T-helper 1 cell treated with Interleukin-12 subunit alpha and Interleukin-12 subunit beta and Interleukin-4 antibody, amounts not matched to agents 30 ng/mL and 1 ng/mL, for 36 hours (primary cell): ENCODE measurements around the gene STIM2. TPM values are rescaled to one million over a fixed set of nuclear protein-coding genes. Genes with fewer than 3 reads are reported as not detected.

Experiments used
- intact Hi-C: fragments of 100-400 bp; cut with micrococcal nuclease; formaldehyde crosslinking; loops from one replicate; pipeline ENCODE4 v1.15.1; 2024
- total RNA-seq: library from RNA; stranded (reverse); gene quantifications from 2 replicates; pipeline ENCODE4 v1.2.3, GENCODE V29; 2022

STIM2 gene
- total RNA-seq, 1 donor from 2014 or later, result 56.7 TPM

DNA sequence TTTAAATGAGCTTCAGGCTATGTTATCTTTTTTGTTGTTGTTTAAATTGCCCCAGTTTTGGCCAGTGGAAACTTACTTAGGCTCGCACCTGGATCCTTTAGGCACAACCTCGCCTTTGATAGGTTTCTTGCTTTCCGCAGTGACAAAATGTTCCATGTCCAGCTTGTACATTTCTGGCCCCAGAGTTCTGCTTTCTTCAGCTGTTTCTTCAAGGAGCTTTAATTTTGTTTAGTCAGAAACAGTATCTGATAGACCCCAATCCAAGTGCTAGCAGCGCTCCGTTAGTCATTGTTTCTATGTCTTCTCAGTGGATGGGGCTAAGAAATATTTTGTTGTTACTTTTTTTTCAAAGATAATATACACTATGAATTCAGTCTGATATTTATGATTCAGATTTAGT, 82.8 kb downstream of the STIM2 start:
- intact Hi-C loops, result no loop called here

- intact Hi-C loops, result no loop called here
Observed at GRCh38 chr4:26945794-26946193, 85.2 kb downstream of the STIM2 start.

DNA sequence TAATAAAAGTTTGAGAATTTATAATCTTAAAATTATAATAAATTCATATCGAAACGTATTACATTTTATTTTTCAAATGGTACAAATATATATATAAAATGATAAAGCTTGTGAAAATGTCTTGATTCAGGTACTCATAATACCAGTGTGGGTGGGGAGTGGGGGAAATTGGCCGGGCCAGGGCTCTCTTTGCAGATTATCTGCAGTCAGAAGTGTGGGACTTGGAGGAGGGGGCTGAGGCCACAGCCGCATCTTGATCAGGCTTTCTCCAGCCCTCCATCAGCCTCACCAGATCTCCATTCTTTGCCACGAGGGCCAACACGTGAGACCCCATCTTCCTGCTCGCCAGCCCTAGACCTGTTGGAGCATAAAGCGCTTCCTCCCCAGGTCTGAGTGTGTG, 86.7 kb downstream of the STIM2 start:
- intact Hi-C loops, result no loop called here

DNA sequence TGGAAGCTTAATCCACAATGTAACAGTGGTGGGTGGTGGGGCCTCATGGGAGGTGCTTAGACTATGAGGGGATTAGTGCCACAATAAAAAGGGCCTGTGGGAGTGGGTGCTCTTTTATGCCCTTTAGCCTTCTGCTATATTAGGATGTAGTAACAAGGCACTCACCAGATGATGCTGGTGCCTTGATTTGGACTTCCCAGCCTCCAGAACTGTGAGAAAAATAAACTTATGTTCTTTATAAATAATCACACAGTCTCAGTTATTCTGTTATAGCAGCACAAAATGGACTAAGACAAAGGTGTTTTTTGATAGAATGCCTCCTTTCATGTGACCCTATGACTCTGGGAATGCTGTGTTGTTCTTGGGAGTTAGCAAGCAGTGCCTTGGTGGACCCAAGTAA, 89.8 kb downstream of the STIM2 start:
- intact Hi-C loops, result no loop called here

- intact Hi-C loops, result no loop called here
Observed at GRCh38 chr4:26952891-26953290, 92.2 kb downstream of the STIM2 start.

GRCh38 chr4:26953366-26953765, 92.7 kb downstream of the STIM2 start:
- intact Hi-C loops, result no loop called here

DNA sequence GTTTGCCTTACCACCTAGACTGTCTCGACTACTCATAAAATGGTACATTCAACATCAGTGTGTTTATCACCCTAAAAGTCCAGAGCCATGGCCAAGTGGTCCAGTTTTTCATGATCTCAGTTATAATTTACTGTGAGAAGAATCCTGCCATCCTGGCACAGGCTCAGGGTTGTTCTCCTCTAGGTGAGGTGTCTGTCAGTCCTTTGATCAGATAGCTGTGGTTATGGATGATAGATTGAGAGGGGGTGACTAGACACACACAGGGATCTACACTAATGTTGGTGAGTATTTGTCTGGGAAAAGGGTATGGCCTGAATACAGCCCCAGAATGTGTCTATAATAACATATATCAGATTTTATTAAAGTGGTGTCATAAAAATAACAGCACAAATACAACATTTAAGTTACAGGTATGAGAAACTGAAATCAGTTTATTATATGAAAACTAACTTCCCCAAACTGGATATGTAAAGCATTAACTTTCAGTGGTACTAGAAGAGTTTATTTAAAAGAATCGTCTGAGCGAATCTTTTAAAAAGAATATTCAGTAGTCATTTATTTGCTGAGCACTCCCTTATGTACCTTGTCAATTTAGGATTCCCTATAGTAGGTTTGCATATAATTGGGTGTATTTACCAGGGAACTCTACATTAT, 93.3 kb downstream of the STIM2 start:
- intact Hi-C loops, result no loop called here

DNA sequence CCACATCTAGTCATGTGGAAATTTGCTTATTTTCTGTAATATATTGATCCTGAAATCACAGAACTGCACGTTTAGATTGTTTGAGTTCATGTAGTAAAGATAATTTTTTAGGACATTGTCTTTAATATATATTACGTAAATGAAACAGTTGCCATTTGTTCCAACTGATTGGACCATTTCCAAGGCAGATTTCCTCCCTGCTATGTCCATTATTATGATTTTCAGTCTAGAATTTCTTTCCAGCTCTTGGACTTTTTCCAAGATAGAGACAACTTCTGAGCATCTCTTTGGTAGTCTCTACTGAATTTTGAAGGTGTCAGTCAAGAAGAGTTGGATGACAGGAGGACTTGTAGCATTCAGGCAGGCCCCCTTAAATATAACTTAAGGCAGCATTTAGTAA, 94.6 kb downstream of the STIM2 start:
- intact Hi-C loops, result no loop called here

DNA sequence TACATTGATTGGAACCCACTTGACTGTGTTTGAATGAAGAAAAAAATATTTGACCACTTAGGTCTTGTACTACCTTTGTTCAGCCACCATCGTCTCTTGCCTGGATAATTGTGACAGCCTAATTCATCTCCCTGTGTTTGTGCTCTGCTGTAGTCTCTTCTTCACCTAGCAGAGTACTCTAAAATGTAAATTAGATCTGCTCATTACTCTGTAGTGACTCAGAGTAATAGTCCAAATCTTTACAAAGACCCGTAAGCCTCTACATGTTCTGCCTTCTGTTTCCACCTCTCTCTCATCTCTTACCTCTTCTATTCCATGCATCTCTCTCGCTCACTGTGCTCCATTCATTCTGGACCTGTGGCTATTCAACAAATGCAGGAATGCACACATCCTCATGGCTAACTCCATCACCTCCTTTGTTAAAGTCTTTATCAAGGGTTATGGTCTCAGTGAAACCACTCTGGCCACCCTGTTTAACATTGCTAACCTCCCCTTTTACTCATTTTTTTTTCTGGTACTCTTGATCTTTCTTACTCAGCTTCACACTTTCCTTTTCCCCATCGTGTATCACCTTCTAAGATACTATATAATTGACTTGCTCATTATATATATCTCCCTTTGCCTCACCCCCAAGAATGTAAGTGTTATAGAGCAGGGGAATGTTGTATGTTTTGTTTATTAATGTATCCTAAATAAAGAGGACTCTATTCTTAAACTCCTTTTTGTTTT, 98.4 kb downstream of the STIM2 start:
- intact Hi-C loops, result loop anchor here (2.0 kb wide), 1 partner anchor 18 kb away; no protein-coding TSS in a partner anchor

- intact Hi-C loops, result loop anchor here (2.0 kb wide), 1 partner anchor 17 kb away; no protein-coding TSS in a partner anchor
Observed at GRCh38 chr4:26959654-26960047, 99.0 kb downstream of the STIM2 start.

GRCh38 chr4:26962720-26963119, 102.1 kb downstream of the STIM2 start:
- intact Hi-C loops, result loop anchor here (1.0 kb wide), 1 partner anchor 23 kb away; no protein-coding TSS in a partner anchor

DNA sequence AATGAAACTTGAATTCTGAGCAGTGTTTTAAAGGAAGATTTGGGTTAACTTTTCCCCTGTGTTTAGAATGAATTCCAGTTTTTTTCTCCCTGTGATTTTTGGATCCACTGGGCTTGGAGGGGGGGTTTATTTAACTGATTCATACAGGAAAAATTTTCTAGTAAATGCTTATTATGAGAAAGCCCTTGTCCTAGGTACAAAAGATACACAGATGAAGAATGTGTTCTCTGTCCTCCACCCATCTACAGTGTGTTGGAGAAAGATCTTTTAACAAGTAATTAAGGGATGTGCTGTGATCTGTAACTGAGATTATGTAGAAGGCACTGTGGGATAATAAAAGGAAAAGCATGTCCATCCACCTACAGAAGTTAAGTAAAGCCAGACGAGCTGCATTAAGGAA, 103.9 kb downstream of the STIM2 start:
- intact Hi-C loops, result no loop called here

- intact Hi-C loops, result no loop called here
Observed at GRCh38 chr4:26964994-26965393, 104.4 kb downstream of the STIM2 start.

DNA sequence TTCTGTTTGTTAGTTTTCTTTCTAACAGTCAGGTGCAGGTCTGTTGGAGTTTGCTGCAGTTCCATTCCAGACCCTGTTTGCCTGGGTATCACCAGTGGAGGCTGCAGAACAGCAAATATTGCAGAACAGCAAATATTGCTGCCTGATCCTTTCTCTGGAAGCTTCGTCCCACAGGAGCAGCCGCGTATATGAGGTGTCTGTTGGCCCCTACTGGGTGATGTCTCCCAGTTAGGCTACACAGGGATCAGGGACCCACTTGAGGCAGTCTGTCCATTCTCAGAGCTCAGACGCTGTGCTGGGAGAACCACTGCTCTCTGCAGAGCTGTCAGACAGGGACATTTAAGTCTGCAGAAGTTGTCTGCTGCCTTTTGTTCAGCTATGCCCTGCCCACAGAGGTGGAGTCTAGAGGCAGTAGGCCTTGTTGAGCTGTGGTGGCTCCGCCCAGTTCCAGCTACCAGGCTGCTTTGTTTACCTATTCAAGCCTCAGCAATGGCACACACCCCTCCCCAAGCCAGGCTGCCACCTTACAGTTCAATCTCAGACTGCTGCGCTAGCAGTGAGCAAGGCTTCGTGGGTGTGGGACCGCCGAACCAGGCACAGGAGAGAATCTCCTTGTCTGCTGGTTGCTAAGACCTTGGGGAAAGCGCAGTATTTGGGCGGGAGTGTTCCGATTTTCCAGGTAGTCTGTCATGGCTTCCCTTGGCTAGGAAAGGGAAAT, 115.0 kb downstream of the STIM2 start:
- intact Hi-C loops, result loop anchor here (2.0 kb wide), 1 partner anchor 17 kb away; no protein-coding TSS in a partner anchor

DNA sequence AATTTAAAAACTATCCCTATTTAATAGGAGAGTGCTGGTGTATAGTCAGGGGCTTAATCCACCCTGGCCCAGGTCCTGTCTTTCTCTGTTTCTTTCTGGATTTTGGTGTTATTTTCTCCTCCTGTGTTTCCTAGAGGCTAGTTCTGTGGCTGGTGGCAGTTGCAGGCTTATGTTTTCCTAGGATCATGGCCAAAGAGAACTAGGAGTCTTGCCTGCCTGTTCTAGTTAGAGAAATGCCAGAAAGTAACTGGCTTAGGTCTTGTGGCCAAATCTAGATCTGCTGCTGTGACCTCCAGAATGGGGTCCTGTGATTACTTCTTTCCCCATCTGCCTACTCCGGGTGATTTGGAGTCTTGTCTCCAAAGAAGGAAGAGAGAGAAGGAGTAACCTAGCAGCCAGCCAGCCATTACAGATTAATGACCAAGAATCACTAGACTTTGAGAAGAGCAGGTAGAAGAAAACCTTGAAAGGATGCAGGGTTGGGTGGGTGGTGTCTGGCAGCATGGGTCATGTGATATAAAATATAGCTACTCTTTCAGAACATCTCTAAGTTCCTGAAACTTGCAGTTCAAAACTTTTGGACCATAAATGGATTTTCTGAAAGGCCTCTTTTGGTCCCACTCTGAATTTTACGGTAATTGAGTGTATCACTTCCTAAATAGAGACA, 117.9 kb downstream of the STIM2 start:
- intact Hi-C loops, result no loop called here

DNA sequence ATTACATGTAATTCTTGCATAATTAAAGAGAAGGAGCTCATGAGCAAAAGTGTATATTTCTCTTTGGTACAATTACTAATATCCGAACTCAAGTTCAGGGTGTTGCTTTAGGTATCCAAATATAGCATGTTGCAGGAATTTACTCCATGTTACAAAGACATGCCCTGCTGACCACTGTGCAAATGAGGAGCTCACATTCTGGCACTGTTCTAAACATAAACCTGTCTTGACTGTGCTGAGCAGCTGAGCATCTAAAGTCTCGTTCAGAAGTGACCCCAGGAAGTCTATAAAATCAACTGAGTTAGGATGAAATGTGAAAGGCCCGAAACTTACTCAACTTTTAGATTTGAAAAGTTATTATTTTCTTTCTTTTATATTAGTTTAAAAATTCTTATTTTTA, 124.3 kb downstream of the STIM2 start:
- intact Hi-C loops, result loop anchor here (1.0 to 5.0 kb wide), 3 partner anchors 22 to 403 kb away; partner anchors contain the start of gene TBC1D19

DNA sequence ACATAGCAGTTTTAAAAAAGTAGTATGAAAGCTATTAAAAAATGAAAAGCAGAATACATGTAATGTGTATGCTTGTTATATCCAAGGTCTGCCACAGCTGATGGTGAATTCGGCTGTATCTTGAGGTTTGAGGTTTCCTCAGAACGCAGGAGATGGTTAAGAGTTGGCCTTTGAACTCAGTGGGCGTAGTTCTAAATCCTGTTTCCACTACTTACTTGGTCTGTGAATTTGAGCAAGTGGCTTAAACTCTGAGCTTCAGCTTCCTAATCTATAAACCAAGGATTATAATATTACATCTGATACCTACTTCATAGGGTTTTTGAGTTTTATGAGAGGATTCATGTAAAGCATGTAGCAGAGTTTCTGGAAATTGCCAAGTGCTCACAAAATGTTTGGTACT, 125.2 kb downstream of the STIM2 start:
- intact Hi-C loops, result loop anchor here (1.0 to 5.0 kb wide), 5 partner anchors 8 to 404 kb away; partner anchors contain the start of genes STIM2 and TBC1D19

DNA sequence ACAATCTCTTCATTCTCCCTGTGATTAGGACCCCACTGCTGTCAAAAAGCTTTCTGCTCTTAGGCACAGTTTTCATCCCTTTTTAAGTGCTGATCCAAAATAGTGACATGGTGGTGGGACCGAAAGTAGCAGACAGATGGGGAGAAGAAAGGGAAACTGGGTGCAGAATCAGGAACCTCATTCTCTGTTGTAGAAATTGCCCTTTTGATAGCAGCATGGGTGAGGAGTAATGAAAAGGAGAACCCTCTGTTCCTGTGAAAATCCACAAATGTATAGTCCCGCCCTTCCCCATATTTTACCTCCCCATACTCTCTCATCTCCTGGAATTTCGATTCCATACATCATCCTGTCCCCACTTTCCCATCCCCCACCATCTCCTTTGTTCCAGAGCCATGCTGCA, 126.5 kb downstream of the STIM2 start:
- intact Hi-C loops, result loop anchor here (5.0 kb wide), 2 partner anchors 80 to 405 kb away; partner anchors contain the start of gene TBC1D19

DNA sequence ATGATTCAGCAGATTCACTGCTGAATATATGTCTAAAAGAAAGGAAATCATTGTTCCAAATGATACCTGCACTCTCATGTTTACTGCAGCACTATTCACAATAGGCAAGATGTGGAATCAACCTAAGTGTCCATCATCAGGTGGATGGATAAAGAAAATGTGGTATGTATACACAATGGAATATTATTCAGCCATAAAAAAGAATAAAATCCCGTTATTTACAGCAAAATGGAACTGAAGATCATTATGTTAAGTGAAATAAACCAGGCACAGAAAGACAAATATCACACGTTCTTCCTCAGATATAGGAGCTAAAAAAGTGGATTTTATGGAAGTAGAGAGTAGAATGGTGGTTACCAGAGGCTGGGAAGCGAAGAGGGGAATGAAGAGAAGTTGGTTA, 130.4 kb downstream of the STIM2 start:
- intact Hi-C loops, result no loop called here

GRCh38 chr4:26992657-26993361, 132.2 kb downstream of the STIM2 start:
- intact Hi-C loops, result no loop called here

GRCh38 chr4:26993539-26993938, 132.9 kb downstream of the STIM2 start:
- intact Hi-C loops, result no loop called here
